ENCODE measurements around the gene CACNA1H.

CACNA1H gene

DNA sequence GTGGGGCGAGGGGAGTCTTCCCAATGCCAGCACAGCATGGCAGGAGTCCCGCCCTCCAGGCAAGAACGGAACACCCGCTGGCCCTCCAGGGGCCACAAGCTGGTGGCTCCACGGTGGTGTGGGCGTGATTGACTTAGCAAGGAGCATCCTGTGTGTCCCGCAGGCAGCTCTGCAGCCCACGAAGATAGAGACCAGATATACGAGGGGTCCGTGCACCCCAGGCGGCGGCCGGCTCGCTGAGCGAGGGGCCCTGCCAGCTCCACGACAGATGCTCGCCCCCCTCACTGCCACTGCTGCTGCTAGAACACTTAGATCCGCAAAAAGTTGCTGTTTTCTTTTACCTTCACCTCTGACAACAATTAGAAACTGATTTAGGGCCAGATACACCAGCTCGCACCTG is 10.0 kb upstream of the CACNA1H start:
- no peak for DNase-seq (ENCODE audit: low read depth in 2 of 2)

DNA sequence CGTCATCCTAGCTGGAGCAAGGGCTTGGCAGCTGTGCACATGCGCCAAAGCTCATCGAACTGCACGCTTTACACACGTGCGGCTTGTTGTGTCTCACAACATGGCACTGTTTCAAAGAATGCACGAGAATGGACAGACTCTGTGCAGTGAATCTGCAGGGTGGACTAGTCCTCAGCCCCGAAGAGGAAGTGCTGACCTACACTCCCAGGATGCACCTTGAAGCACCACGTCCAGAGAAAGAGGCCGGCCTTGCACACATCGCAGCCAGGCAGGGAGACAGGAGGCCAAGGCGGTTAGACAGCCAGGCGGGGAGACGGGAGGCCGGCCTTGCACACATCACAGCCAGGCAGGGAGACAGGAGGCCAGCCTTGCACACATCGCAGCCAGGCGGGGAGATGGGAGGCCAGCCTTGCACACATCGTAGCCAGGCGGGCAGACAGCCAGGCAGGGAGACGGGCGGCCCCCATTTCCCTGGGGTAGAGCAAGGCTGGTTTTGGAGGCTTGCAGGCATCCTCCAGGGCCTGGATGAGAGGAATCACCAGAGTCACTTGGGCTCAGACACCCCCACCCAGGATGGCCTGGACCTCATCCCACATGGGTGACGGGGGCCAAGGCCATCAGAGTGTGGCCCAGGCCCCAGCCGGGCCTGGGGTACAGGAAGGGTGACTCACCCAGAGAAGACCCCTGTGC is 9.0 kb upstream of the CACNA1H start:
- no peak for DNase-seq (ENCODE audit: low read depth in 2 of 2)

DNA sequence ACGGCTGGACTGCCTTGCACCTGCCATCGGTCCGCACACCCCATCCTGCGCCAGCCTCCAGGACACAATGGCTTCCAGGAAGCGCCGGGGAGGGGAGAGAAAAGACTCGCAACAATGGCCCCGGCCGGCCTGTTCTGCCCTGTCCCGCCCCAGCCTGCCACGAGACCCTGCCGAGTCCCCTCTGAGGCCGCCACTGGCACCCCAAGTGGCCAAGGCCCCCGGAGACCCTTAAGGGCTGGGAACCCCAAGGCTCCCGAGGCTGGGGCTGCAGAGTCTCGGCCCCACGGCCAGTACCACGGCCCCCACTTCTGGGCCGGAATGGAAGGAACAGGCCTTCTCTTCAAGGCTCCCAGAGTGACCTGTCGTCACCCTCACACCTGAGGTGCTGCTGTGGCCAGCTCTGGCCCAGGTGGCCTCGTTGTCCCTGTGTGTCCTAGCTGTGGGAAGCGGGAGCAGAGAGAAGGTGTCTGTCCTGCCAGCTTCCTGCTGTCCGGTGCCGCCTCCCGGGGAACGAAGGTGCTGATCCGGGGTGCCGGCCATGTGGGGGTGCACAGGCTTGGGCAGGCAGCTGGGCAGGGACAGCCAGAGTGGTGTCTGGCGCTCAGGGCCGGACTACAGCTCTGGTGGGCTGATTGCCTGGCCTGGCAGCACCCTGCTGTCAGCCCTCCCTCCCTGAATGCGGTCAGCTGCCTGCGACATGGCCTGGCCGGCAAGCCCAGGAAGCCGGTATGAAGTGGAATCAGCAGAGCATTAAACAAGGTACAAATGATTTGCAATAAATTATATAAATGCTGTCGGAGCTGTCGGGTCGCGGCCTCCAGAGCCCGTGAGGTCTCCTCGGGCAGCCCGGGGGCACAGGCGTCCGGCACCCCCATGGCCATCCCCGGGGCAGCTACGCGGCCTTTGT is 8.2 kb upstream of the CACNA1H start:
- no peak for DNase-seq (ENCODE audit: low read depth in 2 of 2)

DNA sequence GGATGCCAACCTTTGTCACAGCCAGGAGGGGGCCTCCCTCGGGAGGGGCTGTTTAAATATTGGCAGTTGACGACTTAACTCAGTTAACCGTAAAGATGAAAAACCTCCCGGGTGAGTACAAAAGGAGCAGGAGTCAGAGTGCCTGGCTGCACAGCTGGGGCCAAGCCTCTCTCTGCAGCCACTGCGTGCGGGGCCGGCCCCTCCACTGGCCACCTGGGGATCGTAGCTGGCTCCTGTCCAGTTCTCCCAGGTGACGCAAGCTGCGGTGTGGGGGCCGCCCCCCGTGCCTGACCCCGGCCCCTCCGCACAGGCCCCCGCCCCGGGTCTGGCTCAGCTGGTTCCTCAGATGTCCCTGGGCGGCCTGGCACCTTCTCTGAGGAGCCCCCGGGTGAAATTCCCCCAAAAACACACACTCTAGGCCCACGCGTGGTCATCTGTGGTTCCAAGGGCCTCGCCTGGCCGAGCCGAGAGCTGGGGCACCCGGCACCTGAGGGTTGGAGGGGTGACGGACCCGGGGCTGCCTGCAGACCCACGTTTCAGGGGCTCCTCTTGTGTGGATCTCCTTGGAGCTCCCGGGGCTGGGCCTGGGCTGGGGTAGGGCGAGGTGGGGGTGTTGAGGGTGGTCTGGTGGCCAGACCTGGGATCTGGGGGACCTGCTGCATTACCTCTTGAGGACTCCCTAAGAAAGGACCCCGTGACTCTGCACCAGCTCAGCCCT is 7.4 kb upstream of the CACNA1H start:
- DNase-seq (ENCODE audit: low read depth in 2 of 2), result no peak

DNA sequence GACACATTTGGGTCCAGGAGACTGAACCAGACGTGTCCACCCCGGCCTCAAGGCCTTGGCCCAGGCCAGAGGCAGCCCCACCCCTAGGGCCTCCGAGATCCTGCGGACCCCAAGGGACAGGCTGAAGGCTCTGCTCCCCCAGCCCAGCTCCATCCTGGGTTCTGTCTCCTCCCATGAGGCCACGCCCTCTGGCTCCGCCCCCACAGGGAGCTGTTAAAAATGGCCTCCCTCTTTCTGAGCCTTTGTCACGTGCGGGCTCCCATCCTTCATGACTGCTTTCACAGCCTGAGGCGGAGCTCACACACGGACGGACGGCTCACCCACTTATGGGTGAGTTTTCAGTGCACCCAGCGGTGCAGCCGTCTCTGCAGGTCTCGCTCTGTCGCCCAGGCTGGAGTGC is 6.5 kb upstream of the CACNA1H start:
- no peak for DNase-seq (ENCODE audit: low read depth in 2 of 2)

DNA sequence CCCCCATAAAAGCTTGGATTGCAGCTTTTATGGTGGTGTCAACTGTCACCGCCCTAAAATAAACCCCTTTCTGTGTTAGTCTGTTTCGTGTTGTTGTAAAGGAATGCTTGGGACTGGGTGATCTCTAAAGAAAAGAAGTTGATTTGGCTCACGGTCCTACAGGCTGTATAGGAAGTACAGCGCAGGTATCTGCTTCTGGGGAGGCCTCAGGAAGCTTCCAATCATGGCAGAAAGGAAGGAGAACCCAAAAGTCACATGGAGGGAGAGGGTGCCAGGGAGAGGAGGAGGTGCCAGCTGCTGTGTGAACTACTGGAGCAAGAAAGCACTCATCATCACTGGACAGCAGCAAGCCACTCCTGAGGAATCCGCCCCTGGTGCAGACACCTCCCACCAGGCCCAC is 5.9 kb upstream of the CACNA1H start:
- DNase-seq (ENCODE audit: low read depth in 2 of 2), result no peak

DNA sequence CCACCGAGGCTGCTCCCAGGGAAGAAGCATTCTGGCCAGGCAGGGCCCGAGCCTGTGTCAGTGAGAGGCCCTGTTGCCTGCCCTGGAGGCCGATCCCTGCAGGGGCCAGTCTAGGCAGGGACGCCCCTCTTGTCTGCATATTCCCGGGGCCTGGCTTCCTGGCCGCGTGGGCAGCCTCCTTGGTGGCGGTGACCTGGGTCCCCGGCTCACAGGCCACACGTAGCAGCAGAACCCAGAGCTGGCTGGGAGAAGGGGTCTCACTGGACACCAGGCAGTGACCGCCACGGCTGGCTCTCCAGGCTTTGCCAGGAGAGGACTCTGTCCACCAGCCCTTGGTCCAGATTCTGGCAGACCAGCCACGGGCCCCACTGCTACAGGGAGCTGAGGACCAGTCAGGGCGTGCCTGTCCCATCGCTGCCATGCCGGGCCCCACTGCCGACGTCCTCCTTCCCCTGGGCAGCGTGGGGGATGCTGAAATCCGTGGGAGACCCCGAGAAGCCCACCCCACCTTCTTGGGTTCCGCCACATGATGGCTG is 3.7 kb upstream of the CACNA1H start:
- no peak for DNase-seq (ENCODE audit: low read depth in 2 of 2)

DNA sequence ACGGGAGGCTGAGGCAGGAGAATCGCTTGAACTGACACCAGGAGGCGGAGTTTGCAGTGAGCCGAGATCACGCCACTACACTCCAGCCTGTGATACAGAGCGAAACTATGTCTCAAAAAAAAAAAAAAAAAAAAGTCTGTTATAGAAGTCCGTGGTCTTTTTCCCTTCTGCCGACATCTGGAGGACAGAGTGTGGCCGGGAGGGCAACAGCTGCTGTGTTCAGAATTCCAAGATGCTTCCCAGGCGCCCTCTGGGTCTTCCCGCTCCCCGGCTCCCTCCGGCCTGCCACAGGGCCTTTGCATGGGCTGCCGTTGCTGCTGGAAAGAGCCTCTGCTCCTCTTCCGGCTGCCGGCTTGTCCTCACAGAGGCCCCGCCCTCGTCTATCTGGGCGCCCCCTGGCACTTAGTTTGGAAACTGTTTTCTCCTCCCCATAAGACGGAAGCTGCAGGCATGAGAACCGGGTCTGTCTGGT is 2.4 kb upstream of the CACNA1H start:
- DNase-seq (ENCODE audit: low read depth in 2 of 2), result no peak

DNA sequence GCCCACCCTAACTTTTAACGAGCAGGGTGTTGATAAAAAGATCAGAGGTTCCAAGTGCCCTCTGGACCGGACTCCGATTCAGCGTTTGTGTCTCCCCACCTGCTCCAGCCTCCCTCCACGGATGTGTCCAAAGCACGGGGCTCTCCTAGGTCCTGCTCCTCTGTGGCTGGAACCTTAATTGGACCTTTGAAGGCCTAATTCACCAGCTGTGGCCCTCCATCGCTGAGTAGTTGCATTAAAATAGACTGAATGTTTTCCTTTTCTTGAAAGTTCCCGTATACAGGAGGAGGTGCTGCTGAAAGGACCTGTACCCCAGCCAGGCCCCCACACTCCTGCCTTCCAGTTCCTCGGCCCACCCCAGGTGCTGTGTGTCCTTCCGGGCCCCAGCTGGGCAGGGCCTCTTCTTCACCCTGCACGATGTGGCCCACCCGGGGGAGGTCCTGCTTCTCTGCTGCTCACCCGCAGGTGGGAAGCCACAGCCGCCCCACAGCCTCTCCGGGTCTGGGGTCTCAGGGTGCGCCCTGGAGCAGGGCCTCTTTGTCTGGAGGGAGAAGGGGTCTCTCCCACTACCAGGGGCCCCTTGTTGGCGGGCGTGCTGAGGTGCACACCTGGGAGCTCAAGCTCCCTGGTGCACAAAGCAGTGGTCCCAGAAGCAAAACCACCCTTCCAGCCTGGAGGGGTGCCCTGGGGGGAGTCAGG is 1.3 kb upstream of the CACNA1H start:
- no peak for DNase-seq (ENCODE audit: low read depth in 2 of 2)

DNA sequence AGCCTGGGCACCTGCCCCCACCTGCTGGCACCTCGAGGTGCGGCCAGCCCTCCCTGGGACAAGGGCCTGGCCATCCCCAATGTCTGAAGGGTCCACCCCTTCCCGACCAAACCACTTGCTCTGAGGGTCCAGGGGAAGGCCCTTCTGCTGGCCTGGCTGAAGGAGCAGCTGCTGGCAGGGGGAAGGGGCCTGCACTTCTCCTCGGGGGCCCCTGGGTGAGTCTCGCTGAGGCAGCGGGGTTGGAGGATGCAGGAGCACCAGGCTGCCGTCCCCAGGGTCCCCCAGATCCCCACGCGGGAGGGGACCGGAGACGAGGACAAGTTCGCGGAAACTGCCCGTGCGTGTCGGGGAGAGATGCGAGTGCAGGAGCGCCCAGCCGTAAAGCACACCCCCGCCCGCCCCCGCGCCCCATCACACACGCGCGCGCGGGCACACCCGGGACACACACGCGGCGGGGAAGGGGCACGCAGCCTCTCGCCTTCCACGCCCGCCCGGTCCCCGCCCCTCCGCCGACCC is 725 bp upstream of the CACNA1H start:
- peak; percentile 28 to 48 for DNase-seq (ENCODE audit: low read depth in 2 of 2)

DNA sequence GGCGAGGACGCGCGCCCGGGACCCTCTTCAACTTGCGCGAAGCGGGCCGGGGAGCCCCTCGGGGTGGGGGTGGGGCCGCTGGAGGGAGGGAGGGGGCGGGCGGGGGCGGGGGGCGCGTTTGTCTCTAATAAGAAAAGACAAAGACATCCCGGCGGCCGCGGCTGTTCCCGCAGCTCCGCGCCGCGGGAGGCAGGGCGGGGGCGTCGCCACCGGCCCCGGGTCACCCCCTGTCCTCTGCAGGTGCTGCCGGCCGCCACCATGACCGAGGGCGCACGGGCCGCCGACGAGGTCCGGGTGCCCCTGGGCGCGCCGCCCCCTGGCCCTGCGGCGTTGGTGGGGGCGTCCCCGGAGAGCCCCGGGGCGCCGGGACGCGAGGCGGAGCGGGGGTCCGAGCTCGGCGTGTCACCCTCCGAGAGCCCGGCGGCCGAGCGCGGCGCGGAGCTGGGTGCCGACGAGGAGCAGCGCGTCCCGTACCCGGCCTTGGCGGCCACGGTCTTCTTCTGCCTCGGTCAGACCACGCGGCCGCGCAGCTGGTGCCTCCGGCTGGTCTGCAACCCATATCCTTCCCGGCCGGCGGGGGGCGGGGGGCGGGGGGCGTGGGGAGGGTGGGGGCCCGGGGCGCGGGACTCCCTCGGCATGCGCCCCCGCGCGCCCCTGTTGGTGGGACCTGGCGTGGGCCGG is 714 bp downstream of the CACNA1H start:
- no peak for DNase-seq (ENCODE audit: low read depth in 2 of 2)

DNA sequence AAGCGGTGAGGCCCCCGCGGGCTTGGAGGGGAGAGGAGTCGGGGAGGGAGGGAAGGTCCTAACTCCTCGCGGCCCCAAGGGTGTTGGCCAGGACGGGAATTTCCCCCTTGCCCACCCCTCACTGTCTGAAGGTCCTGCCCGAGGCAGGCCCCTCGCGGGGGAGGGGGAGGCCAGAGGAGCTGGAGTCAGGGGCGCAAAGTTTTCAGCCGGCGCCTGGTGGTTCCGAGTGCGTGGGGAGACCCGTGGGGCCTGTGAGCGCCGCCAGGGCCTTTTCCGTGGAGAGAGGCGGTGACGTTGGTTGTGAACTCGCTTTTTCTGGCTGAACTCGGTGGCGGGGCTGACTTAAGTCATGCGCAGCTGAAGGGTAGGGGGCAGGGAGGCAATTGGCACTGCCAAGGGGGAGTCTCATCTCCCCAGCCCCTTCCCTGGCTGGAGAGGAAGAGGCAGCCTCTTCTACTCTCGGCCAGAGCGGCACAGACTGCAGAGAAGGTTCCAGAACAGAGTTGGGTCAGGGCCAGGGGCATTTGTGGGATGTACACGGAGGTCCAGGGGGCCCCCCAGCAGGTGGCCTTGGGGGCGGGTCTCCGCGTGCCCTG is 1.5 kb downstream of the CACNA1H start:
- no peak for DNase-seq (ENCODE audit: low read depth in 2 of 2)

DNA sequence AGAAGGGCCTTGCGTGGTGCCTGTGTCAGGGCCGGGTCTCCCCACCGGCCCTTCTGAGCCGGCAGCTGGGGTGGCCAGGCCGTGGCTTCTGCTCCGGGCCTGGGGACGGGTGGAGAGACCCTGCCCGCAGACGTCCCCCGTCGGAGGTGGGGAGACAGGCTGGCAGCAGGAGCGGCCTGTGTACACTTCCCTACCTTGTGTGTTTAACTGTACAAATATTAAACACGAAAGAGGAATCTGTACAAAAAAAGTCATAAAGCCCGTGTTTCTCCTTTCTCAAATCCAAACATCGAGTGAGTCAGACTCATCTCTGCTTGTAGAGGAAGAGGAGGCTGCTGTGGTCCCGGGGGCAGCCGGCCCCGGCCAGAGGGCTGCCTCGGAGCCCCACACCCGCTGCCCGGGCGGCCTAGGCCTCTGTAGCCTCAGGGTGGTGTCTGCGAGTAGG is 2.0 kb downstream of the CACNA1H start:
- no peak for DNase-seq (ENCODE audit: low read depth in 2 of 2)

DNA sequence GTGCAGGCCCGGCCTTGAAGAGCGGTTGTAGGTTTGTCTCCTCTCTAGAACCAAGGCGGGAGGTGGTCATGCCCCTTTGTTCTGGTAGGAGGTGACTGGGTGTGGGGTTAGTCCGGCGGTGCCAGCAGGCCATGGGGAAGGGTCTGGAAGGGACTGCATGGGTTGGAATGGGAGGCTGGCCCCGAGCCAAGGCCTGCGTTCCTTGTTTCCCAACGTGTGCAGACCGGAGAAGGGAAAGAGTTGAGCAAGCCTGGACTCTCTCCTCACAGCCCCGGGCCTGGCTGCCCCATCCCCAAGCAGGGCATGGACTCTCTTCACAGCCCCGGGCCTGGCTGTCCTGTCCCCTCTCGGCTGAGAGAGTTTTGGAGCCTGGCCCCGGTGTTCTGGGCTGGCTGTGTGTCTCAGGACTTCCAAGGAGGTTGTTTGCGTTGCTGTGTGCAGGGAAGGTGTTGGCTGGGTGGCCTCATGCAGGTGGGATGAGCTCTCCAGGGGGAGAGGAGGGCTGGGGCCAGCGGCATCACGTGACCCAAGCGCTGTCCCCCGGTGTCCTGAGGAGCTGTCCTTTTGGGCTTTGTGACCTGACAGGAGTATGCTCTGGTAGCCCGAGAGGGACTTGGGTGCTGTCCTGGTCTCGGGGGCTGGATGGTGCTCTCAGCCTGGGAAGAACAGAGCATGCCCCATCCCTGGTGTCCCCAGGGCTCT is 2.6 kb downstream of the CACNA1H start:
- no peak for DNase-seq (ENCODE audit: low read depth in 2 of 2)

DNA sequence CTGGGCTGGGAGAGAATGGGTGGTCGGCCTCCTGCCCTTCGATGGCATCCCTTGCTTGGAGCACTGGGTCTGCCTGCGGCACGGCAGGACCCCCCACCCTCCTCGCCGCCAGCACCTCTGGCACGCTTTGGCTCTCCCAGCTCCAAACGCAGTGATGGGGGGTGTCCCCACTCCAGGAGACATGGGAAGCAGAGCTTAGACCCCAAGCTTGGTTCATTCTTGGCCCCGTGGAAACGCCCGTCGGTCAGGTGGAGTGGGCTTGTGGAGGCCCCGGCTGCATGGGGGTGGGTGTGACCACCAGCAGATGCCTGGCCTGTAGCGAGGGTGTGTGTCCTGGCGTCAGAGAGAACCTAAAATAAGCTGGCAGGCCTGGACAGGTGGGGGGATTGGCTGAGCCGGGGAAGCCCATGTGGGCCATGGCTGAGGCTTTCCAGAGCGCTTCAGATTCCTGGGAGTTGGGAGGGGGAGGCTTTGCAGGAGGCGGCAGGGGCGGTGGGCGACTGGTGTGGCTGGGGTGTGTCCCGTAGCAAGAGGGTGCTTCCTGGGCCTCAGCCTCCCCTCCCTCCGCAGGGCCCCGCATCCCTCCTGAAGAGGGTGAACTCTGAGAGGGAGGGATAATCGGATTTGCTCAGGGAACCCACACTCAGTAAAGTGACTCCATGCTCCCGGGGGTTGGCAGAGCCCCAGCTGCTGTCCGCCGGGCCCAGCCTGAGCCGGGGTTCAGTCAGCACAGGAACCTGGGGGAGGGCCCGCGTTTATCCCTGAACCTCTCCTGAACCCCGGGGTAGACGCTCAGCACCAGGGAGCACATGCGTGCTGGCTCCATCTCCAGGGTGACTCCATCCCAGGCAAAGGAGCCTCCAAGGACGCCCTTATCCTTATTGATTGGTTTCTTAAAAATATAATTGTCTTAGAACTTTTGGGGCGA is 3.4 kb downstream of the CACNA1H start:
- no peak for DNase-seq (ENCODE audit: low read depth in 2 of 2)

DNA sequence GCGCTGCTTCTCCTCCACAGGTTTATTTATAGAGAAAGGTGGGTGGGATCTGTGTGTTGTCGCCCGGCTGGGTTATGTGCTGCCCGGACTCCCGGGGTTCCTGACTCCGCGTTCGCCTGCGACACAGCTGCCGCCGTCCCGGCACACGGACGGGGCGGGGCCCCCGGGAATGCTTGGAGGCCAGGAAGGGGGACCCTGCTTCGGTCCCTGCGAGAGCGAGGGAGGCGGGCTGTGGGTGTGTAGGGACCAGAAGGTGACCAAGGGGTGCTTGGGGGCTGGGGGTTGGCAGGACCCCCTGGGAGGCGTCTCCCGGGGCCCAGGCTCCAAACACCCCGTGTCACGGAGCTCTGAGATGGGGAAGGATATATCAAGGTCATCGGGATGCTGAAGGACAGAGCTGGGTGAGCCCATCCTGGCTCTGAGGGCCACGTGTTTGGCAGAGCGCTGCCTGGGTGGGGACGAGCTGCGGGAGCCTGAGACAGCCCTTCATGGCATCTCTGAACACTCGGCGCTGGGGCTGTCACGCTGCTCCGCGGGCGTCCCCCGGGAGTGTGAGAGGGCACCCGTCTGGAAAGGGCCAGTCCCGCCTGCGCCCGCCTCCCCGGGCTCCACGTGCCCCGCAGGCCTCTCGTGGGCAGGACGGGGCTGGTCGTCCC is 4.2 kb downstream of the CACNA1H start:
- DNase-seq (ENCODE audit: low read depth in 2 of 2), result no peak

DNA sequence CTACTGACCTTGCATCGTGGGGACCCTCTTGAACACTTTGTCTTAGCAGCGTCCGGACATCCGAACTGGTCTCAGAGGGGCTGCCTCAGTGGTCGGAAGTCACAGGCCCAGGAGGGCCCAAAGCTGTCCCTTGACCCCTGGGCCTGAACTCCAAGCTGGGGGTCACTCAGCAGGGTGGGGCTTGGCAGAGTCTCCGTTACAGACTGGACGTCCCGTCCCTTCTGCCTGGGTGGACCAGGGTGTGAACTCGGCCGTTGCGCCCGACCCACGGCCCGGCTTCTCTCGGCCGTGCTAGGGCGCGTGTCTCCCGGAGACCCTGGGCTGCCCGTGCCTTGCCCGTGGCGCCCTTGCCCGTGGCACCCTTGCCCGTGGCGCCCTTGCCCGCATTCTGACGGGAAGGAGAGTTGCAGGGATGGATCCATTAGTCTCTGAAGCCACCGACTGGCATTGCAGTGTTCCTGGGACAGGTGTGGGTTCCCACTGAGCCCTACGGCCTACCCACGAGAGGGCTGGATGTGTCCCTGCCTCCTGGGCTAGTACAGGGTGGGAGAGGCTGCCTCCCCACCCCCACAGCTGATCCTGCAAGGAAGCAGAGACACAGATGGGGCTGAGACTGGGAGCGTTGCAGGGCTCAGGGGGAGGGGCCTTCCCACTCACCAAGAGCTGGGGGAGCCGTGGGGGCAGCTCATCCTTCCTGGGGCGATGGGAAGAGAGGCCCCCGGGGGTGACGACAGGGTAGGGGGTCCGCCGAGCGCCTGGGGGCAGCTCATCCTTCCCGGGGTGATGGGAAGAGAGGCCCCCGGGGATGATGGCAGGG is 4.9 kb downstream of the CACNA1H start:
- DNase-seq (ENCODE audit: low read depth in 2 of 2), result no peak
